ENCODE results near the gene MKKS. TPM values are rescaled to one million over a fixed set of nuclear protein-coding genes. Genes with fewer than 3 reads are reported as not detected.
A peak's percentile ranks its signal among the peaks of the same experiment; 100 is the strongest.

The MKKS gene
- total RNA-seq, 1 experiment from 2014 or later, result 12.1 TPM

- intact Hi-C loops (cut with micrococcal nuclease; ENCODE audit: unreplicated experiment), result loop anchor here (2.0 kb wide), 1 partner anchor 68 kb away; no protein-coding TSS in a partner anchor
- no peak for DNase-seq
Observed at GRCh38 chr20:10468340-10468845, 34.4 kb upstream of the MKKS start.

GRCh38 chr20:10467681-10468339 lies 33.8 kb upstream of the MKKS start:
- BruUV-seq (replicated peaks), result no TSS peak
- CTCF ChIA-PET, result no interaction called here

More at GRCh38 chr20:10468340-10468845, 34.4 kb upstream of the MKKS start:
- no peak overlapping the region for H3K4me3 Mint-ChIP-seq (ENCODE audit: low read depth, unreplicated experiment)
- H3K4me1 Mint-ChIP-seq (ENCODE audit: low read depth, unreplicated experiment), result peaks cover 19% of the 10 kb centered on the region
- H3K27ac Mint-ChIP-seq (ENCODE audit: unreplicated experiment), result peak overlapping the region; percentile 17
- H3K27me3 Mint-ChIP-seq (ENCODE audit: unreplicated experiment), result no peaks in the 10 kb centered on the region
- no peak for TF ChIP-seq CTCF (IDR thresholded peaks at IDR 0.05; ENCODE audit: unreplicated experiment)
- no TSS peak for BruUV-seq (replicated peaks)
- H3K36me3 Mint-ChIP-seq (ENCODE audit: insufficient read depth, unreplicated experiment), result no peaks in the 10 kb centered on the region
- CTCF ChIA-PET, result no interaction called here
- peaks cover 2% of the 10 kb centered on the region for H3K9me3 Mint-ChIP-seq (ENCODE audit: low read depth, unreplicated experiment)

GRCh38 chr20:10466855-10467254 lies 32.8 kb upstream of the MKKS start:
- DNase-seq, result no peak
- peaks cover 10% of the 10 kb centered on the region for H3K9me3 Mint-ChIP-seq (ENCODE audit: low read depth, unreplicated experiment)
- BruUV-seq (replicated peaks), result no TSS peak
- TF ChIP-seq CTCF (IDR thresholded peaks at IDR 0.05; ENCODE audit: unreplicated experiment), result no peak
- intact Hi-C loops (cut with micrococcal nuclease; ENCODE audit: unreplicated experiment), result no loop called here
- no peaks in the 10 kb centered on the region for H3K36me3 Mint-ChIP-seq (ENCODE audit: insufficient read depth, unreplicated experiment)
- H3K27ac Mint-ChIP-seq (ENCODE audit: unreplicated experiment), result no peak overlapping the region
- CTCF ChIA-PET, result no interaction called here
- H3K4me3 Mint-ChIP-seq (ENCODE audit: low read depth, unreplicated experiment), result no peak overlapping the region
- peaks cover 33% of the 10 kb centered on the region for H3K4me1 Mint-ChIP-seq (ENCODE audit: low read depth, unreplicated experiment)
- no peaks in the 10 kb centered on the region for H3K27me3 Mint-ChIP-seq (ENCODE audit: unreplicated experiment)

More at GRCh38 chr20:10467681-10468339, 33.8 kb upstream of the MKKS start:
- no peak for TF ChIP-seq CTCF (IDR thresholded peaks at IDR 0.05; ENCODE audit: unreplicated experiment)
- DNase-seq, result no peak
- no peaks in the 10 kb centered on the region for H3K36me3 Mint-ChIP-seq (ENCODE audit: insufficient read depth, unreplicated experiment)
- peak overlapping the region; percentile 17 for H3K27ac Mint-ChIP-seq (ENCODE audit: unreplicated experiment)
- intact Hi-C loops (cut with micrococcal nuclease; ENCODE audit: unreplicated experiment), result loop anchor here (2.0 kb wide), 1 partner anchor 69 kb away; no protein-coding TSS in a partner anchor
- no peaks in the 10 kb centered on the region for H3K27me3 Mint-ChIP-seq (ENCODE audit: unreplicated experiment)
- peaks cover 25% of the 10 kb centered on the region for H3K4me1 Mint-ChIP-seq (ENCODE audit: low read depth, unreplicated experiment)
- H3K9me3 Mint-ChIP-seq (ENCODE audit: low read depth, unreplicated experiment), result peaks cover 7% of the 10 kb centered on the region
- H3K4me3 Mint-ChIP-seq (ENCODE audit: low read depth, unreplicated experiment), result no peak overlapping the region

- Mint-ChIP-seq H3K9me3 (ENCODE audit: low read depth, unreplicated experiment) (peaks cover 10% of the 10 kb centered on the region), H3K4me1 (ENCODE audit: low read depth, unreplicated experiment) (peaks cover 33% of the 10 kb centered on the region), H3K4me3 (ENCODE audit: low read depth, unreplicated experiment) (no peak overlapping the region), H3K27ac (ENCODE audit: unreplicated experiment) (no peak overlapping the region), H3K27me3 (ENCODE audit: unreplicated experiment) (no peaks in the 10 kb centered on the region), H3K36me3 (ENCODE audit: insufficient read depth, unreplicated experiment) (no peaks in the 10 kb centered on the region)
- no peak for TF ChIP-seq CTCF (IDR thresholded peaks at IDR 0.05; ENCODE audit: unreplicated experiment)
- BruUV-seq (replicated peaks), result no TSS peak
- intact Hi-C loops (cut with micrococcal nuclease; ENCODE audit: unreplicated experiment), result no loop called here
- CTCF ChIA-PET, result no interaction called here
- DNase-seq, result no peak
Observed at GRCh38 chr20:10466325-10466724, 32.3 kb upstream of the MKKS start.

All from Calu3 (cell line).